NOMO-1 treated with DMSO at 0.1 percent for 48 hours (cell line): ENCODE measurements around the gene KAT8.
"Not testable (repeated sequence)": the region's sequence is repeated elsewhere in the genome, so short reads cannot be mapped to it uniquely, and the experiment has no call there.

ENCODE experiments used
- DNase-seq: peaks from one replicate; lab custom pipeline; 2025; ENCODE audit not compliant: unreplicated experiment; lab: John Stamatoyannopoulos, UW

The KAT8 gene

DNA sequence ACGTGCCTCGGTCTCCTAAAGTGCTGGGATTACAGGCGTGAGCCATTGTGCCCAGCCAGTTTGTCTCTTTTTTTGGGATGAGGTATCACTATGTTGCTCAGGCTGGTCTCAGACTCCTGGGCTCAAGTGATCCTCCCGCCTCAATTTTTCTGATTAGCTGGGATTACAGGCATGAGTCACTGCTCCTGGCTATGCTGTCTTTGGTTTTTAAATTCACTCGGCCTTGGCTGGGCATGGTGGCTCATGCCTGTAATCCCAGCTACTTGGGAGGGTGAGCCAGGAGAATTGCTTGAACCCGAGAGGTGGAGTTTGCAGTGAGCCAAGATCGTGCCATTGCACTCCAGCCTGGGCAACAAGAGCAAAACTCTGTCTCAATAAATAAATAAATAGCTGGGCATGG lies 27.0 kb downstream of the KAT8 start:
- DNase-seq: not testable (repeated sequence)

- no peak for DNase-seq
These were observed 28.0 kb downstream of the KAT8 start for GRCh38 chr16:31145398-31145990.

DNA sequence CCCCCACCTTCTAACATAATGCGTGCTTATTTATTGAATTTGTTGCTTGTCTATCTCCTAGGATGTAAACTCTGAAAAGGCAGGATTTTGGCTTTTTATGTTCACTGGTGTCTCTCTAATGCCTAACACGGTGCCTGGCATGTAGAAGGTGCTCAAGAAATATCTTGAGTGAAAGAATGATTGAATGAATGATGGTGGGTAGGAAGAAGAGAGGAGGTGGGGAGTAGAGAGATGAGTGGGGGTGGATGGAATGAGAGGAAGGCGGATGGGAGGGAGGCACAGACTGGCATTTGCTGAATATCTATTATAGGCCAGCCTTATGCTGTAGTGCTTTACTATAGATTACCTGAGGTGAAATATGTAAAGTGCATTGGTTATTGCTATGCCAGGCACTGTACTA lies 30.1 kb downstream of the KAT8 start:
- DNase-seq: no peak

DNA sequence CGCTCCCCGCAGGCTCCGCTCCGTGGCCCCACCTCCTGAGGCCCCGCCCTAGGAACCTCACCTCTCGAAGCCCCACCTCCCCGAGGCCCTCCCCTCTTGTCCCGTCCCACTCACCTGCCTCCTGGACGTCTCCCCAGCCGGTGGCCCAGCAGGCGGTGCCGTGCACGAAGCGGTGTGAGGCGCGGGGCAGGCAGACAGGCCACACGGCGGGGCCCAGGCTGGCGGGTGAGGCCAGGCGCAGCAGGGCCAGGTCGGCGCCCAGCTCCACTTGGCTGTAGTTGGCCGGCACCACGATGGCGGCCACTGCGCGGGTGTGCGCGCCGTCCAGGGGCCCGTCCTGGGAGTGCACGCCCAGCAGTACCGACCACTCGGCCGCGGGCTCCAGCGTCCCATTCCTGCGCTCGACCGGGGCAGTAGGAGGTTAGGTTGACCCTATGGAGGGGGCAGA lies 30.8 kb downstream of the KAT8 start:
- DNase-seq: no peak

DNA sequence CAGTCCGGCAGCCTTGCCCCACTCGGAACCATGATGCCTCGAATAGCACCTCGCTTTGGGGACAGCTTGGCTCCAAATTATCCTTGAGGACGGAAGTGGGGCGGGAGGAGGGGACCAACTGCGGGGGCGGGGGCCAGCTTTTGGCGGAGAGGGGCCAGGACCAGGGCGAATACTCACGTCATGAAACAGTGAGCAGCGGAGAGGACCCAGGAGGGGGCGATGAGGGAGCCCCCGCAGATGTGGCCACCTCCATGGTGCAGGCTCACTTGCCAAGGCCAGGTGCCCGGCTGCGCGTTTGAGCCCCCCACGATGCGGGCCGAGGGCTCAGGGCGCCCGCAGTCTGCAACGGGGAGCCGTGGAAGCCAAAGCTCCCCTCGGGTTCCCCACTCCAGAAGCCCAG lies 31.4 kb downstream of the KAT8 start:
- DNase-seq: no peak

GRCh38 chr16:31149332-31149731 lies 31.9 kb downstream of the KAT8 start:
- DNase-seq: no peak

DNA sequence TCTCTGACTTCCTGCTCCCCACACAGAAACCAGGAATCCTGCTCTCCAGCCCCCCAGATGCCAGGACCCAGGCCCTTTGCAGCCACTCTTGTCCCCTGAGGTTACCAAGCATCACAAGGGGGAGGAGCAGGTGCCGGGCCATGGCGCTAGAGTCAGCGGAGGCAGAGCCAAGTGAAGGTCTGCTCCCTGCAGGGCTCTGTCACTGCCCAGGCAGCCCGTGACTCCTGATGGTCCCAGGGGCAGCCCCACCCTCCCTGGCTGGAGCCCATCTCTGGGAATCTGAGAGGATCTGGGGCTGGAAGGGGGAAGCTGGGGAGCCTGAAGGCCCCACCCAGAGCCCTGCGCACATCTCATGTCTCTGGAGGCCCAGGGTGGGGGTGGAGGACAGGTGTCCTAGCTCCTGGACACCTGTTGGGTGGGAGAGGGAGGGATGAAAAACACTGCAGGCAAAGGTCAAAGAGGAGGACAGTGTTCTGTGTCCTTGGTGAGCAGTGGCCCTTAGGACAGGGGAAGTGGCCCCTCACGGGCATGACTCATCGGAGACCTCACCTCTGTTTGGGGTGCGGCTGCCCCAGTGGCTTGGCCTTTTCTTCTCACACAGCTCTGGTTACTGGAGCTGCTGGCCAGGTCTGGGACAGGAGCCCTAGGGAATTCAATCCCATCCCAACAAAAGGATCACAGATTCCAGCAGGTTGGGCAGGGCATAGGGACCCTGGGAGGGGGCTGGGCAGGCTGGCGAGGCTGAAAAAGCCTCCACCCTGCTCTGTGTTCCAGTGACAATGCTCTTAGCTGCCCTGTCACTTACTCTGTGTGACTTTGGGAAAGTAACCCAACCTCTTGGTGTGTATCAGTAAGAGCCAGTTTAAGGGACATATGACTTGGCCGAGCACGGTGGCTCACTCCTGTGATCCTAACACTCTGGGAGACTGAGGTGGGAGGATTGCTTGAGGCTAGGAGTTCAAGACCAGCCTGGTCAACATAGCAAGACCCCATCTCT lies 32.7 kb downstream of the KAT8 start, which contains the start of gene PRSS36:
PRSS36 (minus strand) TSS at position 173 of the 997 bp plus-strand sequence; CDS start at position 142, 31 bp downstream.
- DNase-seq: no peak

GRCh38 chr16:31150976-31151375 lies 33.5 kb downstream of the KAT8 start:
- DNase-seq: peak; percentile 39

GRCh38 chr16:31157136-31157535 lies 39.7 kb downstream of the KAT8 start:
- DNase-seq: peak; percentile 73

DNA sequence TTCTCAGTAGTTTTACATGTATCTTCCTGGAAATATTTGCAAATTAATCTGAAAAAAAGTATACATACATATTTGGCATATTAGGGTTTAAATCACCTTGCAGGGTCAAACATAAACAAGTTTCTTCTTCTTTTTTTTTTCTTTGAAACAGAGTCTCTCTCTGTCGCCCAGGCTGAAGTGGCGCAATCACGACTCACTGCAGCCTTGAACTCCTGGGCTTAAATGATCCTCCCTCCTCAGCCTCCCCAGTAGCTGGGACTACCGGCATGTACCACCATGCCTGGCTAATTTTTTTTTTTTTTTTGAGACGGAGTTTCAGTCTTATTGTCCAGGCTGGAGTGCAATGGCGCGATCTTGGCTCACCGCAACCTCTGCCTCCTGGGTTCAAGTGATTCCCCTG lies 49.9 kb downstream of the KAT8 start:
- DNase-seq: no peak

DNA sequence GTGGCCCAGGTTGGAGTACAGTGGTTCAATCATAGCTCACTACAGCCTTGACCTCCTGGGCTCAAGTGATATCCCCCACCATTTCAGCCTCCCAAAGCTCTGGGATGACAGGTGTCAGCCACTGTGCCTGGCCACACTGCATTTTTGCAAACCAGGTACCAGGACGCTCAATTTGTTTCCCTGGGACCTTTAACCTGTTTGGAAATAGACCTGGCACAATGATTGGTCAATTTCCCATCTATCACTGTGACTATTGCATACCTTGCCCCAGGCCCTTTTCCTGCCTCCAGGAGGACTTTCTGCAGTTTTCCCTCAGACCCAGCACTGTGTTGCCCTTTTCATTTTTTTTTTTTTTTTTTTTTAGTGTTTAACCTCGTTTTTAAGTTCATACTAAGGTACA lies 51.4 kb downstream of the KAT8 start:
- DNase-seq: no peak

DNA sequence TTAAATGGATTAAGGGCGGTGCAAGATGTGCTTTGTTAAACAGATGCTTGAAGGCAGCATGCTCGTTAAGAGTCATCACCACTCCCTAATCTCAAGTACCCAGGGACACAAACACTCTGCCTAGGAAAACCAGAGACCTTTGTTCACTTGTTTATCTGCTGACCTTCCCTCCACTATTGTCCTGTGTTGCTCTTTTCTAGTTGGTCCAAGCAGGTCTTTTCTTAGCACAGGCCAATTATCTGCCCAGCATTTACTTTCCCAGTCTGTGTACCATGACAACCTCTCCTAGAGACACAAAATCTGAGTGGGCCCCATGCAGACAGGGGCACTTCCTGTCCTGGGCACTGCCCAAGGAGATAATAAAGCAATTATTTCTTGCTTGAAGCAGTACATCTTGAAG lies 52.6 kb downstream of the KAT8 start:
- not testable (repeated sequence) for DNase-seq

DNA sequence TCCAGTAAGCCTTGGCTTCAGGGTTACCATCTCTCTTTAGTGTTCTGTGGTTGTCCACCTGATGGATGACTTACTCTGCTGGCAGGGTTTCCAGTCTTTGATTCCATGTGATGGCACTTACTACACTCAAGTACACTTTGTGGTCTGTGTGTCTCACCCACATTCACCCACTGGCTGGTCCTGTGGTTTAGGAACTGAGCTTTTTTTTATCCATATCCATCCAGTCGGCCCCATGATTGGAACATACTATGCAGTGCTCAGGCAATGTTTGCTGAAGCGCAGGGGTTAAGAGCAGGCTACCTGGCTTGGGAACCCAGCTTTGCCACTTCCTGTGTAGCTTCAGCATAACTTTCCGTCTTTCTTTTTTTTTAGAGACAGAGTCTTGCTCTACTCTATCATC lies 59.7 kb downstream of the KAT8 start:
- DNase-seq: no peak

- DNase-seq: no peak
These were observed 61.8 kb downstream of the KAT8 start for GRCh38 chr16:31179219-31179746.

GRCh38 chr16:31179747-31180459 lies 62.4 kb downstream of the KAT8 start, which contains the start of gene FUS:
Gene FUS, plus strand, starts transcription at chr16:31180139. Its CDS starts 76 bp downstream, at chr16:31180215.
- DNase-seq: peak; percentile 80
